Measurements from ENCODE around the gene STXBP2.

STXBP2 gene

GRCh38 chr19:7636691-7637373 is at the start of gene STXBP2:
STXBP2 (plus strand) TSS chr19:7637110; CDS start chr19:7637150, 40 bp downstream.
- peak; percentile 48 for DNase-seq

GRCh38 chr19:7589822-7590221 is 47.1 kb upstream of the STXBP2 start:
- no peak for DNase-seq

DNA sequence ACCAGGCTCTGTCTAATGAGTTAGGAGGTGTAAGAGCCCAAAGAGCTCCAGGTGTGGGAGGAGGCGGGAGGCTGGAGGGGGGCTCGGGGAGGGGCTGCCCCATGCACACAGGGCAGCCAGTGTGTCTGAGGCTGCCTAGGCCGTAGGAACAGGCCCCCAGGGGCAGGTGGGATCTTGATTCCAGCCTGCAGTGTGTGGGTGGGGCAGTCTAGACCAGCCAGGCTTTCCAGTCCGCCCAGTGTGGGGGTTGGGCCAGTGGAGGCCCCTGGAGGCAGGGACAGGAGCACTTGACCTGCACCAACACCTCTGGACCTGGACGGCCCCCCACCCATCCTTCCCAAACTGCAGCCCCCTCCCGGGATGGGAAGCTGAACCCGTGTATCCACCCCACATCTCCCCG is 46.7 kb upstream of the STXBP2 start:
- no peak for DNase-seq

- peak; percentile 86 for DNase-seq
Measured at GRCh38 chr19:7595466-7596133, 41.3 kb upstream of the STXBP2 start, which contains the start of gene CAMSAP3. CAMSAP3 (plus strand) TSS chr19:7595863; CDS start chr19:7596003, 140 bp downstream.

DNA sequence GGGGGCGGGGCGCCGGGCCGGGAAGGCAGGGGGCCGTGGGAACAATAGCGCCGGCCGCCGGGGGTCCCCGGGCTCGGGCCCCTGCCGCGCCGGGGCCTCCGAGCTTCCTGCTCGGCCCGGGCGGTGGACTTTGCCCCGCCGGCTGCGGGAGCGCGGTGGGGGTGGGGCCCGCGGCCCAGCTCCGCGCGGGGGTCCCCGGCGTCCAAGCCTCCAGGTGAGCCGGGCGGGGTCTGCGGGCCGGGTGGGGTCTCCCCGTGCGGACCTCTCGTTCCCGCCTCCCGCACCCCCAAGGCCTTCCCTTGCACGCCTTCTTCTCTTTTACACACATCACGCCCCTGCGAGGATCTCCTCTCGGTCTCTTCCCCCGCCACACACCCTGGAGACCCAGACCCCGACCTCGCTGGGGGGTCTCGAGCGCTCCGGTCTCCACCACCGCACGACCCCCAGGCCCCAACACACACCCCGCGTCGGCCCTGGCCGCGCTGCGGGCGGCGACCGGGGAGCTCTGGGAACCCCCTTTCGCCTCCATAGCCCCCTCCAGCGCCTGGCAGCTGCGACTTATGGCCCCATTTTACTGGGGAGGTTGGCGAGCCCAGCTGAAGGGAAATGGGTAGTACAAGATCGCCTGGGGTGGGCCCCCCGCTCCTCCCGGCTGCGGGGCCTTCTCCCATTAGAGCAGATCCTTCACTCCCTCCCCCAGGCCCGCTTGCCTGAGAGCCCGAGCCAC is 40.5 kb upstream of the STXBP2 start:
- DNase-seq: peak; percentile 20

DNA sequence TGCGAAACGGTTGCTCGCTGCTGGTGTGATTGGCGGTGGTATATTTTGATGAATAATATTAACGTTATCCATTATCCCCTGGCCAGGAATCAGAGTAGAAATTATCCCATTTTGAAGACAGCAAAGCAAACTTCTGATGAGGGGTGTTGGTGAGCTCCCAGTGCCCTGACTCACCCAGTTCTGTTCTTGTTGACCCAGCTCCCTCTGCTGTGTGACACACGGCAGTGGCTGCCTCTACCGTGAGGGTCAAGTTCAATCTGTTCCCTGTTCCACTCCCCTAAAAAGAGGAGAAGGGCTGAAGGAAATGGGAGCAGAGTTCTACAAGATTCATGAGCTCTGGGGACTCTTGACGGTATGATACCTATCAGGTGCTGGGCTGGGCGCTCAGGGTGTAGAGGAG is 39.2 kb upstream of the STXBP2 start:
- no peak for DNase-seq

DNA sequence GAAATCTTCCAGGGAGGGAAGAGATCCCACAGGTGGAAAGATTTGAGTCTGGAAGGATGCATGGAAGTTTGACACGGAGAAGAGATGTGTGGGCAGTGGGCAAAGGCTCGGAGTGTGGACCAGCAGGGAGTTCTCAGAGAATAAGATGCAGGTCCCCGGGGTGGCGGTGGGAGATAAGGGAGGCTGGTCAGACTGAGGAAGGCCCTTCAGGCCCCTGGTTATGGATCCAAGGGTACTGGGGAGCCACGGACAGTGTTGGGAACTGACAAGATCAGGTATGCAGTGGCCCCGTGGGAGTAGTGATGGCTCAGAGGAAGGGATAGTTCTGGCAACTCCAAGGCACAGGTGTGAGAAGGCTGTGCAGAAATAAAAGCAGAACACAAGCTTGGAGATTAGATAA is 38.7 kb upstream of the STXBP2 start:
- no peak for DNase-seq

DNA sequence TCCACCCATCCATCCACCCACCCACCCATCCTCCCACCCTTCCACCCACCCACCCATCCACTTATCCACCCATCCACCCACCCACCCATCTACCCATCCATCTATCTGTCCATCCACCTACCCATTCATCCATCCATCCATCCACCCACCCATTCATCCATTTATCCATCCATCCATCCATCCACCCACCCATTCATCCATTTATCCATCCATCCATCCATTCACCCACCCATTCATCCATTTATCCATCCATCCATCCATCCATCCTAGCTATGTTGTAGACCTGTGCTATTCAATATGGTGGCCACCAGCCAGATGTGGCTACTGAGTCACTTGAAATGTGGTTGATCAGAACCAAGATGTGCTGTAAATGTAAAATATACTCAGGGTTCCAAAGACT is 36.2 kb upstream of the STXBP2 start:
- DNase-seq: no peak

DNA sequence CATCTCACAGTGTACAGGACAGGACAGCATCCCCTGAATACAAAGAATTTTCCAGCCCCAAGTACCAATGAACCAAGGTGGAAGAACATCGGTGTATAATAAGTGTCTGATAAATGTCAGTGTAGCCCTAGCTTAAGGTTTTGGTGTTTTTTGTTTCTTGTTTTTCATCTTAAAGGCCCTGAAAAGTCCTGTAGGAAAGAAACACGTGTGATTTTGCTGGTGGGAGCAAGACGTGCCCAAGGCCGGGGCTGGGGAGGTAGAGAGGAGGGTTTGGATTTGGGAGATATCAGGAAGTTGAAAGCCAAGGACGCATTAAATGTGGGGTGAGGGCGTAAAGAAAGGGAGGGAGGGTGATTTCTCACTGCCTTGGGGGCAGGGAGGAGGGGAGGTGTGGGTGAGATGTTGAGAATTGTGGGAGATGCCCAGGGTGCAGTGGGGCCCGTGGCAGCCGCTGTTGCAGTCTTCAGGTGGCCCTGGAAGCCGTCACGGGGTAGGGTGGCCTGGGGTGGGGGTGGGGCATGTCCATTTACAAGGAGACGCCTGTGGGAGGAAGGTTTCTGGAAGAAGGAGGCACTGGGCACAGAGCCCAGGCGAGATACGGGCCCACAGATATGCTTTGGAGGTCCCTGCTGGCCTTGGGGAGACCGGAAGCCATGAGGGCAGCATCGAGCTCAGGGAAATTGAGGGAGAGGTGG is 34.5 kb upstream of the STXBP2 start:
- DNase-seq: no peak

- DNase-seq: no peak
Measured at GRCh38 chr19:7602935-7603497, 33.9 kb upstream of the STXBP2 start.

- no peak for DNase-seq
Measured at GRCh38 chr19:7603919-7604318, 33.0 kb upstream of the STXBP2 start.

GRCh38 chr19:7605490-7606222 is 31.3 kb upstream of the STXBP2 start:
- DNase-seq: peak; percentile 25

- DNase-seq: no peak
Measured at GRCh38 chr19:7606289-7606688, 30.6 kb upstream of the STXBP2 start.

DNA sequence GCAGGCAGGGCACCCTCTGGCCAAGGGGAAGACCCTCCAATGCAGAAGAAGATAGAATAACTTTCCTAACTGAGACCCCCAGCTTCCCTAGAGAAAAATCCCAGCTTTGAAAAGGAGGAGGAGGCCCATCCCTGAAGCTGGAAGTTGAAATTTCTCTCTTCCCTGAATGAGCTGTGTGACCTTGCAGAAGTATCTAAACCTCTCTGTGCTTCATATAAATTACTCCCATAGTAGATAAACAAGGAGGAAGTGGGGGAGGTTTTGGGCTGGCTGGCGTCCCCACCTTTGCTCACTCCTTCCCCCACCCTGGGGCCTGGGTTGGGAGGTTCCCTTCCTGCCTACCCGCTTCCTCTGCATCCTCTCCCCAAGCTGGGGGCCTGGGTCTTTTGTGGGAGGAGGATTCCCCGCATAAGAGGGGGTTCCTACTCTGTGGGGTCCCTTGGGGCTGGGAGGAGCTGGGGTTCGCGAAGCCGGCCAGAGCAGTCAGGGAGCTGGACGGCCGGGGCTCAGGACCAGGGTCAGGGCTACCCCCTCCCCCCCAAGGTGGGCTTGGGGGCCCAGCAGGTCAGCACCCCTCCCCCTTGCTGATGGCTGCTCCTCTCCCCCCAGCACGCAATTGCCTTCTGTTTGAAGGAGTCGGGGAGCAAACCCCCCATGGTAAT is 29.6 kb upstream of the STXBP2 start:
- no peak for DNase-seq

DNA sequence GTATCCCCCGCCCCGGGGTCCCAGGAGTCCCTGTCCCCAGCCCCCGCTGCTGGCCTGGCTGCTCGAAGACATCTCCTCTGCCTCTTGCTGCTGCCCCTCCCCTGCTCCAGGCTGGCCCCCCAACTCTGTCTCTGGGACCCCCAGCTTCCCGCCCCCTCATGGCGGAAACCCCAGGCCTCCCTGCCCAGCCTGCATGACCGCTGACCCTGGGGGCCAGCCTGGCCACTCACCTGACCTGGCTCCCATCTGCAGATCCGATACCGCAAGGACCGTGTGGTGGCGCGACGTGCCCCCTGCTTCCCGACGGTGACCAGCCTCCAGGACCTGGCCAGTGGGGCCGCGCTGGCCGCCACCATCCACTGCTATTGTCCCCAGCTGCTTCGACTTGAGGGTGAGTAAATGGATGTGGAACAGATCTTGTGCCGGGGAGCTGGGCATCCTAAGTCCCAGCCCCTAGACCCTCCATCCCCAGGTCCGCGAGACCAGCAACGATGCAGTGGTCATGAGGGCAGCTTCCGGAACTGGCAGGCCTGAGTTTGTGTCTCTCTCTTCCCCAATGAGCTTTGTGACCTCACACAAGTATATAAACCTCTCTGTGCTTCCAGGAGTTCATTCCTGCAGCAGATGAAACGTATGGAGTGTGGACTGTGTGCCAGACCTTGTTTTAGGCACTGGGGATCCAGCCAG is 28.9 kb upstream of the STXBP2 start:
- DNase-seq: no peak

GRCh38 chr19:7610491-7611240 is 26.2 kb upstream of the STXBP2 start:
- DNase-seq: no peak

DNA sequence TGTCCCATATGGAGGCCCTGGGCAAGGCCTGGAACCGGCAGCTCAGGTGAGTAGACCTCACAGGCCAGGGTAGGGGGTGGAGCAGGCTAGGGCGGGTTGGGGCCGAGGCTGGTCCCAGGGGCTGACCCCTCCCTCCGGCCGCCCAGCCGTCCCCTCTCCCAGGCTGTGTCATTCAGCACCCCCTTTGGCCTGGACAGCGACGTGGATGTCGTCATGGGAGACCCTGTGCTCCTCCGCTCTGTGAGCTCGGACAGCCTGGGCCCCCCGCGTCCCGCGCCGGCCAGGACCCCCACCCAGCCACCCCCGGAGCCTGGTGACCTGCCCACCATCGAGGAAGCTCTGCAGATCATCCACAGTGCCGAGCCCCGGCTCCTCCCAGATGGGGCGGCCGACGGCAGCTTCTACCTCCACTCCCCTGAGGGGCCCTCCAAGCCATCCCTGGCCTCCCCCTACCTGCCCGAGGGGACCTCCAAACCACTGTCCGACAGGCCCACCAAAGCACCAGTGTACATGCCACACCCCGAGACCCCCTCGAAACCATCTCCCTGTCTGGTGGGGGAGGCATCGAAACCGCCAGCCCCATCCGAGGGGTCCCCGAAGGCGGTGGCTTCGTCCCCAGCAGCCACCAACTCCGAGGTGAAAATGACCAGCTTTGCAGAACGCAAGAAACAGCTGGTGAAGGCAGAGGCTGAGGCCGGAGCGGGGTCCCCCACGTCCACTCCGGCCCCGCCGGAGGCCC is 25.2 kb upstream of the STXBP2 start:
- no peak for DNase-seq

GRCh38 chr19:7612282-7613274 is 24.3 kb upstream of the STXBP2 start:
- no peak for DNase-seq
